HG02642 (cell line): ENCODE data around the gene SIGLEC12.

Experiments
- ATAC-seq: cut with Tn5 transposase; IDR thresholded peaks from one replicate; pipeline ENCODE4 v1.9.1; 2021; ENCODE audit warnings: mild to moderate bottlenecking; ENCODE audit not compliant: unreplicated experiment, poor library complexity

SIGLEC12 gene

GRCh38 chr19:51501594-51502263 lies at the start of gene SIGLEC12:
Gene SIGLEC12, minus strand, starts transcription at chr19:51501800. Its CDS starts 67 bp downstream, at chr19:51501733.
- ATAC-seq = no peak

- no peak for ATAC-seq
Observed at GRCh38 chr19:51550848-51551672, 49.5 kb upstream of the SIGLEC12 start.

- no peak for ATAC-seq
Observed at GRCh38 chr19:51549533-51550324, 48.1 kb upstream of the SIGLEC12 start.

GRCh38 chr19:51548891-51549305 lies 47.3 kb upstream of the SIGLEC12 start:
- ATAC-seq = no peak

- no peak for ATAC-seq
Observed at GRCh38 chr19:51548213-51548651, 46.6 kb upstream of the SIGLEC12 start.

GRCh38 chr19:51547397-51548212 lies 46.0 kb upstream of the SIGLEC12 start:
- no peak for ATAC-seq

- no peak for ATAC-seq
Observed at GRCh38 chr19:51546650-51547396, 45.2 kb upstream of the SIGLEC12 start.

GRCh38 chr19:51546107-51546649 lies 44.6 kb upstream of the SIGLEC12 start:
- no peak for ATAC-seq

- ATAC-seq = no peak
Observed at GRCh38 chr19:51544038-51544437, 42.4 kb upstream of the SIGLEC12 start.

- ATAC-seq = no peak
Observed at GRCh38 chr19:51542699-51543098, 41.1 kb upstream of the SIGLEC12 start.

GRCh38 chr19:51541458-51542357 lies 40.1 kb upstream of the SIGLEC12 start:
- ATAC-seq = no peak

GRCh38 chr19:51539821-51540366 lies 38.3 kb upstream of the SIGLEC12 start:
- no peak for ATAC-seq

GRCh38 chr19:51535535-51535934 lies 33.9 kb upstream of the SIGLEC12 start:
- ATAC-seq = no peak

GRCh38 chr19:51531349-51532315 lies 30.0 kb upstream of the SIGLEC12 start, which contains the start of gene SIGLEC6:
Gene SIGLEC6, minus strand, starts transcription at chr19:51531670. Its CDS starts 22 bp downstream, at chr19:51531648.
- ATAC-seq = peak; percentile 72

- ATAC-seq = no peak
Observed at GRCh38 chr19:51530616-51531015, 29.0 kb upstream of the SIGLEC12 start.

- no peak for ATAC-seq
Observed at GRCh38 chr19:51529301-51529700, 27.7 kb upstream of the SIGLEC12 start.
